ENCODE measurements around the gene ERH. TPM values are rescaled to one million over a fixed set of nuclear protein-coding genes. Genes with fewer than 3 reads are reported as not detected.

Gene ERH
- polyA plus RNA-seq, 1 donor: 137 TPM

GRCh38 chr14:69356903-69357543 lies 41.1 kb downstream of the ERH start:
- no peak for DNase-seq (ENCODE audit: low read depth)

GRCh38 chr14:69355607-69356281 lies 42.4 kb downstream of the ERH start:
- no peak for DNase-seq (ENCODE audit: low read depth)

DNA sequence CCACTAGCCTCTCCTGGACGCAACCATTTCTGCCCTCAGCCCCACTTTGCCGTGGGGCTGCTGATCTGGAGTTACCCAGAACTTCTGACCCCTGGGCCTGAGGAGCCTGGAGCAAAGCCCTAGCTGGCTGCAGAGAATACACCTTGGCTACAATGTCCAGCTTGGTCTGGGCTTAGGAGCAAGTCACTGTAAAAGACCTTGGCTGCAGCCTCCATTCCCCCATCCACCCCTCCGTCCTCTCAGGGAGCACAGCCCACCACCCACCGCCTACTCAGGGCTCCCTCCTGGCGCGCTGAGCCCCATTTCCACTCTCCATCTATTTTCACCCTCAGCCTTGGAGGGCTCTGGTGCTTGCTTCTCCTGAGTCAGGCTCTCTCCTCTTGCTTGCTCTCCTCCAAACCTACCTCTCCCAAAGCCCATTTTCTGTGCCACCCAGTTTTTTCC lies 42.9 kb downstream of the ERH start:
- no peak for DNase-seq (ENCODE audit: low read depth)

DNA sequence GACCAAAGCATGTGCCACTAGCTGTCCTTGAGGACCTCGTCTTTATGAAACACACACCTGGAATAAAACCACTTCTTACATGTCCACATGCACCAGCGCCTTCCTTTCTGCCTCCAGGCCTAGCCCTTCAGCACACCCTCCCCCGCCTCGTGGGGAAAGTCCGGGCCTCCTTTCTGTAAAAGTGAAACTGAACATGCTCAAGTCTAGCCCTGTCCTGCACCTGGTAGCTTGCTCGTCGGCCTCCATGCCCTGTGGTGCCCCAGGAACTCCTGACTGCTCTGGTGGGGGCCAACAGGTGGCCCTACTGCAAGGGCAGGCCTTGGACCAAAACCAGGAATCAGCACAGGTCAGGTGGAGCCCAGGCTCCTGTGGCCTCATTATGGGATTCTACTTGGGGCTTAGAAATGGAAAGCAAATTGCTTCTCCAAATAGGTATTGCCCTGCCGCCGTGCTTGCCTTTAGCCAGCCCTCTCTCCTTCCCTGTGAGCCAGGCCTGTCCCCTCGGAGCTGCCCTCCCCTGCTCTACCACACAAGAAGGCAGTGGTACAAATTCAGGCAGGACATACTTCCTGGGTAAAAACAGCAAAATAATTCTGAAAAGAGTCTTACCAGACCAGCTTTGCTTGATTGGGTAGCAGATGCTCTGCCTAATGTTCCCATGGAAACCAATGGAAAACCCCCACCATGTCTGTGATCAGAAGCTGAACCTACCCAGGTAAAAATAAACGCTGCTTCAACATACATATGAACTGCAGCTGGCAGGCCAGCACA lies 43.5 kb downstream of the ERH start:
- no peak for DNase-seq (ENCODE audit: low read depth)

DNA sequence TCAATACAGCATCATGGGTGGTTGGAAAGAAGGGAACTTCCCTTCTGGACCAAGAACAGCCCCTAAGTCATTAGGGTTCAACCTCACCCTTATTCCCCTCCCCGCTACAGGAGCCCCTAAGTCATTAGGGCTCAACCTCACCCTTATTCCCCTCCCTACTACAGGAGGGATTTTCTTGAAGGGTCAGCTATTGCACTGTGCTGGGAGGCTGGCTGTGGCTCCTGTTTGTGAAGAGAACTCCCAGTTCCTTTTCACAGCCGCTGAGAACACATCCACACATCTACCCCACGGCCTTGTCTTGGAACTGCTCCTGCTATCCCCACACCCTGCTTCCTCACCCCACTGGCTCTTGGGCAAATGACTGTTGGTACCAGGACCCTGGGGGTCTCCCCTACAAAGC lies 44.9 kb downstream of the ERH start:
- DNase-seq (ENCODE audit: low read depth): no peak

DNA sequence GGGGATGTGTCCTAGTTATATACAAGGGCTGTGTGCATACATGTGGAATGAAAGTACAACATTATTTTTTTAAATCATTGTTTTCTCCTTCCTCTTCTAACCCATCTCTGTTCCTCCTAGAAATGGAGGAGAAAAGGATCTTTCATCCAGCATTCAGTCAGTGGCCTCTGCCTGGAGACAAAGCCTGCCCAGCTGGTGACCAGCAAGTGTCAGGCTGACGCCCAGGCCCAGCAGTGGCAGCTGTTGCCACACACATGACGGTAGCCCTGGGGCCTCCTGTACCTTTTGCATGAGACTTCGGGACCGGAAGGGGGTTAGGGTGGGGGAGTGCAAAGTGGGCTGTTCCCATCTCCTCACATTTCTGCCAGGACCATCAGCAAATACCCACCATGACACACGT lies 46.2 kb downstream of the ERH start:
- no peak for DNase-seq (ENCODE audit: low read depth)

DNA sequence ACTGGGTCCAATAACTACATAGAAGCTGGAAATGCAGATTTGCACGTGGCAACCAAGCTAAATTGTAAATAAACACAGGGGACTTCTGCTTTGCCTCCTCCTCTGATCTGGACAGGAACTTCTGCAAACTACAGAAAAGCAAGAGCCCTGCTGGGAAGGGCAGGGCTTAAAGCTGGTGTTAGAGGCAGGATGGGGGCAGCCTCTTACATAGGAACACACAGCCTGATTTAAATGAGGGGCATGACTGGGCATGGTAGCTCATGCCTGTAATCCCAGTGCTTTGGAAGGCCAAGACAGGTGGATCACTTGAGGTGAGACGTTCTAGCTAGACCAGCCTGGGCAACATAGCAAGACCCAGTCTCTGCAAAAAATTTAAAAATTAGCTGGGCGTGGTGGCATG lies 46.7 kb downstream of the ERH start:
- DNase-seq (ENCODE audit: low read depth): no peak

DNA sequence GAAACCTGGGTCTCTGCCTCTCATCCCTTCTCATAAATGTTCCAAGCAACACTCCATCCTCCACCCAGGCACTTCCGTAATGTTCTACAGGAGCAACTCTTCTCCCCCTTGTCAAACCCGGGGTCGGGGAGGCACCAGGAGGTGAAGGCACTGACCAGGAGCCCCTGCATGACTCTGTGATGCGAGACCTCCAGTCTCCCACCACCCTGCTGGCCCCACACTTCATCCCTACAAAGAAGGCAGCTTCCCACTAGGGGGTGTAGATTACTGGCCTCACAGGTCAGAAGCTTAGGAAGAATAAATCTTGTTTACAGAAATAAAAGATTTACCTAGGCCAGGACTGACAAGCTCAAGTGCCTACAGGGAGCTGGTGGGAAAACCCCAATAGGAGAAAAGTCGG lies 47.2 kb downstream of the ERH start:
- no peak for DNase-seq (ENCODE audit: low read depth)

GRCh38 chr14:69349091-69349777 lies 48.9 kb downstream of the ERH start:
- no peak for DNase-seq (ENCODE audit: low read depth)

DNA sequence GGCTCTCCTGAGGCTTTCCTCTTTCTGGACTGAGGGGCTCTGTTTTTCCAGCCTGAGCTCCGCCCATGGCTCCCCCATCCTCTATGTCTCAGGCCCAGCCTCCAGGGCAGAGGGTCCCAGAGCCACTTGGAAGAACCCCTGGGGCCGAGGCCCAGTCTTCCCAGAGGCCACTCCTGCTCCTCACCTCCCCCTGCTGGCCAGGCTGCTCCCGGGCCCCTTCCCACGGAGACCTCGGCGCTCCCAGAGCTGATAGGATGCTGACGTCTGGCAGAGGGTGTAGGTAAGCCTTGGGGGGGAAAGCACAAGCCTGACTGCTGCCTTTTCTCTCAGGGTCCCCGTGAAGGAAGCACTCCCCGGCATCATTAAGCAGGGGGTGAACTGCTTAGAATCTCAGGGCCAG lies 51.4 kb downstream of the ERH start:
- DNase-seq (ENCODE audit: low read depth): no peak

- no peak for DNase-seq (ENCODE audit: low read depth)
Observed at GRCh38 chr14:69345402-69345801, 52.7 kb downstream of the ERH start.

DNA sequence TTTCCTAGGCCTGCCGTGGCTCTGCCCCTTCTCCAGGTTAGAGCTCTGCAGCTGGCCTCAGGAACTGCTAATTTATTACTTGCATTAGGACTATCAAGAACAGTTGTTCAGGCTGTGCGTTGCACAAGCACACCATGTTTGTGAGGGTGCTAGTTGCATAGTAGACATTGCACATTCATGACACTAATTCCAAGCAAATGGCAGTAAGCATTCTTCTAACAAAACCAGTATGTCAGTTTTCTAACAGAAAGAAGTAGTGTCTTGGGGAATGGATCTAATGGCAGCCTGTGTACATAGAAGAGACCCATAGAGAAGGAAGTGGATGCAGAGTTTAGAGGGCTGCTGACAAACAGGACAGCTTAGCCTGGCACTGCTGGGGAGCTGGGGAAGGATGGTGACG lies 53.9 kb downstream of the ERH start:
- no peak for DNase-seq (ENCODE audit: low read depth)

GRCh38 chr14:69342928-69343525 lies 55.1 kb downstream of the ERH start:
- no peak for DNase-seq (ENCODE audit: low read depth)

DNA sequence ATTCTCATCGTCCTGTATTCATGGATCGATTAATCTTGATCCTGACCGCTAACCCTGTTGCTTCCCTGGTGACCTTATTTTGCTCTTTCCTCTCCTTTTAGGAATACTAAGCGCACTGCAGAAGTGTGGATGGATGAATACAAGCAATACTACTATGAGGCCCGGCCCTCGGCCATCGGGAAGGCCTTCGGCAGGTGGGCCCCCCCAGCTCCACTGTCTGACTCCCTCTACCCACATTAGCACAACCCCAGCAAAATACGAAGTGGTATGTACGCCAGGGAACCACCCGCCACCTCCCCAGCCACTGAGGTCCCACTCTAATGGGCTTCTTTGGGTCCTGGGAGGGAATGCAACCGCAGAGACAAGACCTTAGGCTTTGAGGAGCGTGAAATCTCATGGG lies 58.7 kb downstream of the ERH start:
- DNase-seq (ENCODE audit: low read depth): no peak

DNA sequence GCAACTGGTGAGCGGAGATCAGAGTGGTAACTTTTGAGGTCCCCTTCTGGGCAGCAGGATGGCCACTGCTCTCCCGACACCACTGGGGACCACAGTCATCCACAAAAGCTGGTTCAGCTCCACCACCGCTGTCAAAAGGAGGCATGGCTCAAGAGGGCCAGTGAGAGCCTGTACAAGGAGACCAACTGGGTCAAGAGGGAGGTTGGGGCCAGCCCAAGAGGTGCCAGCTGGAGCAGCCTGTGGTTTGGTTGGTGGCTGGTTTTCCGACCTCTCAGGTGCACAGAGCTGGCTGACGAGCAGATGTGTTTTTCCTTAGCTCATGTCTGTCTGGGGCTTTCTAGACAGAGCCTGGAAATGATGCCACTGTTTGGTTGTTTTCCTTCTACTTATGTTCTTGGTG lies 60.1 kb downstream of the ERH start:
- DNase-seq (ENCODE audit: low read depth): no peak

DNA sequence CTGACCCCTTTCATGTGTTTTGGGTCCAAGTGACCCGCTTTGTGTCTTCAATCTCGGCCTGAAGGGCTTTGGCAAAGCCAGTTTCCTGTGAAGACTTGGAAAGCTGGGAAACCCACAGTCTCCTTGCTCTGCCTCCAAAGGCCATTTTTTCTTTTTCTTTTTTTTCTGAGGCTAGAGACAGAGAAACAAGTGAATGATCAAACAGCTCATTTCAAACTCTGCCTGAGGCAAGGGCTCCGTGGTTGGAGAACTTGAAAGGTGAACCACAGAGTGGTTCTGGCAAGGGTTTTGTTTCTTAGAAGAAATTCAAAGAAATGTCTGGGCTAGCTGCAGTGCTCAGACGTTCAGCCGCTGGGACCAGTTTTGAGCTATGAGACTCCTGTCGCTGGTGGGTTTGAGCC lies 62.7 kb downstream of the ERH start:
- DNase-seq (ENCODE audit: low read depth): no peak

DNA sequence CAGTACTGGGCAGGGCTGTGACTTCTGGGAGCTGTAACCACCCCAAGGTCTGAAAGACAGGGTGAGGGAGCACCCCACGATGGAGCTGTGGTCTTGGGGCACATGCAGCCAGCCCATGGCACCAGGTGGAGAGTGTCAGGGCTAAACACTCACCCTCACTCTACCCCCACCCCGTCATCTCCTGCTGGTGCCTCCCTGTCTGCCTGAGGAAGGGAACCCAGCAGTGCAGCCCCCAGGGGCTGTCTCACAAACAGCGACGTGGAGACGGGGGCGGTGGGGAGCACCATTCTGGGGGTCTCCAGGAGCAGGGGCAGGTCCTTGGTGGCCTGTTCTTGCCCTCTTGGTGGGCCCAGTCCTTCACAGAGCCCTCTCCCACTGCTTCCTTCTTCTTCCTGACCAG lies 63.5 kb downstream of the ERH start:
- DNase-seq (ENCODE audit: low read depth): no peak

DNA sequence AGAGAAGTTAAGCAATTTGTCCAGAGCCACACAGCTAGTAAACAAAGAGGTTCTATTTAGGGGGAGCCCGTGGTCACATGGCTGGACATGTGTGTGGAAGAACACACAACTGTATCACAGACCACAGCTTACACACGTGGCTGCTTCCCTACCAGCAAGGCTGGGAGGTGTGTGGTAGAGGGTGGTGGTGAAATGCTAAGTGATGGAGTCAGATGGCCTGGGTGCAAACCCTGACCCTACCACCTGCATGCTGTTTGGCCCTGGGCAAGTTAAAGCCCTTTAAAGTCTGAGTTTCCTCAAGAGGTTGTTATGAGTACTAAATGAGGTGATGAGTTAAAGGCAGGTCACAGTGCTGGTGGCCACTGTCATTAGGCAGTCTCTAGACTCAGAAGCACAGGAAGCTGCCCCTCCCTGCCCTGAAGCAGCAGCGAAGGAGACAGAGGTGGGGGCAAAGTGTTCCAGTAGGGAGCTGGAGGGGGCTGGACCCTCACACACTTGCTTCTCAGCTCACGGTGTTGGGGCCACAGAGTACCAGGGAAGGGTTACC lies 64.2 kb downstream of the ERH start:
- no peak for DNase-seq (ENCODE audit: low read depth)

- DNase-seq (ENCODE audit: low read depth): no peak
Observed at GRCh38 chr14:69332782-69333395, 65.2 kb downstream of the ERH start.

- no peak for DNase-seq (ENCODE audit: low read depth)
Observed at GRCh38 chr14:69331206-69331605, 66.9 kb downstream of the ERH start.

Measured in forelimb muscle (tissue), 1 donor.